A673 (cell line): ENCODE data around the gene ANK3. TPM values are rescaled to one million over a fixed set of nuclear protein-coding genes. Genes with fewer than 3 reads are reported as not detected.

Experiments
- BruUV-seq: library from RNA; stranded (reverse); fragments of 400-500 nt; replicated peaks from 2 replicates; lab custom pipeline; 2021; lab: Mats Ljungman, UMichigan
- CTCF ChIA-PET: fragments of 300-600 bp; sonication (Branson Sonifier 250); formaldehyde crosslinking; loops from one replicate; lab custom pipeline; 2022; ENCODE audit warnings: antibody characterized with exemption; lab: Charles Lee
- POLR2A ChIA-PET: fragments of 300-600 bp; sonication (Branson Sonifier 250); formaldehyde crosslinking; loops from one replicate; lab custom pipeline; 2022; ENCODE audit warnings: antibody characterized with exemption; ENCODE audit not compliant: low non-redundant PET; lab: Charles Lee
- DNase-seq: peaks from one replicate; pipeline ENCODE4 v3.0.0-alpha.2; 2015; ENCODE audit warnings: low spot score
- H3K27ac ChIP-seq: fragments of 200-600 bp; sonication (generic); 2 replicates; pipeline ENCODE4 v1.5.1; 2016; ENCODE audit warnings: mixed run types, low read depth, mild to moderate bottlenecking, mixed read lengths, antibody characterized with exemption, low read length; ENCODE audit not compliant: poor library complexity, severe bottlenecking
- H3K27me3 ChIP-seq: fragments of 200-600 bp; sonication (generic); replicated peaks from 2 replicates; pipeline ENCODE4 v1.6.1; 2017; ENCODE audit warnings: mixed run types, low read depth, mild to moderate bottlenecking, mixed read lengths, antibody characterized with exemption, low read length; ENCODE audit not compliant: insufficient read depth, poor library complexity
- H3K36me3 ChIP-seq: fragments of 200-600 bp; sonication (generic); 2 replicates; pipeline ENCODE4 v1.6.1; 2016; ENCODE audit warnings: mixed run types, mild to moderate bottlenecking, mixed read lengths, antibody characterized with exemption, low read length; ENCODE audit not compliant: insufficient read depth, poor library complexity, severe bottlenecking
- H3K4me1 ChIP-seq: fragments of 200-600 bp; sonication (generic); 2 replicates; pipeline ENCODE4 v1.6.1; 2017; ENCODE audit warnings: mixed run types, mild to moderate bottlenecking, mixed read lengths, antibody characterized with exemption, low read length; ENCODE audit not compliant: insufficient read depth, poor library complexity, severe bottlenecking
- H3K4me3 ChIP-seq: fragments of 200-600 bp; sonication (generic); 2 replicates; pipeline ENCODE4 v1.5.1; 2016; ENCODE audit warnings: low read depth, mixed run types, mild to moderate bottlenecking, mixed read lengths, low read length; ENCODE audit not compliant: poor library complexity, severe bottlenecking
- H3K9me3 ChIP-seq: fragments of 200-600 bp; sonication (generic); 2 replicates; pipeline ENCODE4 v1.6.1; 2016; ENCODE audit warnings: mixed run types, low read depth, mild to moderate bottlenecking, mixed read lengths, antibody characterized with exemption, low read length; ENCODE audit not compliant: poor library complexity, severe bottlenecking
- EZH2 ChIP-seq: fragments of 200-600 bp; sonication (generic); IDR thresholded peaks from 2 replicates; pipeline ENCODE4 v1.6.1; 2017; ENCODE audit warnings: borderline replicate concordance, low read depth, mild to moderate bottlenecking, mixed read lengths, antibody characterized with exemption, low read length; ENCODE audit not compliant: poor library complexity, severe bottlenecking
- intact Hi-C: fragments of 100-400 bp; cut with micrococcal nuclease; formaldehyde crosslinking; loops from one replicate; pipeline ENCODE4 v1.10.0; 2022; ENCODE audit not compliant: unreplicated experiment
- total RNA-seq: library from RNA; stranded (reverse); gene quantifications from 2 replicates; pipeline ENCODE4 v1.2.3, GENCODE V29; 2021
- TF ChIP-seq, protein P1 (sequence below): fragments of 300-800, 200-600 bp; sonication (generic); conservative IDR thresholded peaks from 2 replicates; pipeline ENCODE4 v1.5.1; 2017; ENCODE audit warnings: low read depth, mild to moderate bottlenecking, antibody characterized with exemption, low read length, moderate library complexity, mixed read lengths

Gene ANK3
- total RNA-seq, 1 experiment from 2014 or later = 13.5 TPM

GRCh38 chr10:60099998-60100747 is 289.5 kb downstream of the ANK3 start:
- CTCF ChIA-PET = interaction anchor here (0.6 to 1.2 kb wide), 7 partner anchors 104 to 1108 kb away, joined by 3 to 11 read pairs (median 5); no protein-coding TSS in a partner anchor
- no peaks in the 10 kb centered on the region for H3K27me3 ChIP-seq

GRCh38 chr10:60098677-60099601 is 290.7 kb downstream of the ANK3 start:
- POLR2A ChIA-PET = no interaction called here

More at GRCh38 chr10:60099998-60100747, 289.5 kb downstream of the ANK3 start:
- Histone ChIP-seq H3K4me1 (no peaks in the 10 kb centered on the region), H3K27ac (no peak overlapping the region), H3K36me3 (no peaks in the 10 kb centered on the region), H3K4me3 (no peak overlapping the region), H3K9me3 (no peaks in the 10 kb centered on the region)
- TF ChIP-seq, protein P1, sequence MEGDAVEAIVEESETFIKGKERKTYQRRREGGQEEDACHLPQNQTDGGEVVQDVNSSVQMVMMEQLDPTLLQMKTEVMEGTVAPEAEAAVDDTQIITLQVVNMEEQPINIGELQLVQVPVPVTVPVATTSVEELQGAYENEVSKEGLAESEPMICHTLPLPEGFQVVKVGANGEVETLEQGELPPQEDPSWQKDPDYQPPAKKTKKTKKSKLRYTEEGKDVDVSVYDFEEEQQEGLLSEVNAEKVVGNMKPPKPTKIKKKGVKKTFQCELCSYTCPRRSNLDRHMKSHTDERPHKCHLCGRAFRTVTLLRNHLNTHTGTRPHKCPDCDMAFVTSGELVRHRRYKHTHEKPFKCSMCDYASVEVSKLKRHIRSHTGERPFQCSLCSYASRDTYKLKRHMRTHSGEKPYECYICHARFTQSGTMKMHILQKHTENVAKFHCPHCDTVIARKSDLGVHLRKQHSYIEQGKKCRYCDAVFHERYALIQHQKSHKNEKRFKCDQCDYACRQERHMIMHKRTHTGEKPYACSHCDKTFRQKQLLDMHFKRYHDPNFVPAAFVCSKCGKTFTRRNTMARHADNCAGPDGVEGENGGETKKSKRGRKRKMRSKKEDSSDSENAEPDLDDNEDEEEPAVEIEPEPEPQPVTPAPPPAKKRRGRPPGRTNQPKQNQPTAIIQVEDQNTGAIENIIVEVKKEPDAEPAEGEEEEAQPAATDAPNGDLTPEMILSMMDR = peak; percentile 74
- TF ChIP-seq EZH2 = no peak
- BruUV-seq = no TSS peak
- peak; percentile 78 for DNase-seq
- intact Hi-C loops = loop anchor here (2.0 to 10.0 kb wide), 4 partner anchors 107 to 675 kb away; partner anchors contain the start of gene CDK1
- POLR2A ChIA-PET = no interaction called here

More at GRCh38 chr10:60098677-60099601, 290.7 kb downstream of the ANK3 start:
- intact Hi-C loops = loop anchor here (5.0 kb wide), 1 partner anchor 108 kb away; no protein-coding TSS in a partner anchor
- Histone ChIP-seq H3K4me3 (no peak overlapping the region), H3K36me3 (no peaks in the 10 kb centered on the region), H3K27ac (no peak overlapping the region), H3K27me3 (no peaks in the 10 kb centered on the region), H3K4me1 (no peaks in the 10 kb centered on the region), H3K9me3 (no peaks in the 10 kb centered on the region)
- no TSS peak for BruUV-seq
- TF ChIP-seq EZH2 = no peak
- TF ChIP-seq, protein P1 = peak; percentile 55
- CTCF ChIA-PET = interaction anchor here (0.5 to 0.6 kb wide), 2 partner anchors 926 to 1107 kb away, joined by 3 to 11 read pairs; no protein-coding TSS in a partner anchor
- peak; percentile 46 for DNase-seq
